Activated CD4-positive, alpha-beta T cell treated with anti-CD3 and anti-CD28 coated beads for 4 hours (primary cell): ENCODE results near the gene LGR5.
"Not testable (repeated sequence)": the region's sequence is repeated elsewhere in the genome, so short reads cannot be mapped to it uniquely, and the experiment has no call there.

Experiments used
- DNase-seq, 2 donors: peaks; one replicate each; pipeline ENCODE4 v3.0.0-alpha.2; 2020

The LGR5 gene

GRCh38 chr12:71555789-71556188 lies 116.2 kb downstream of the LGR5 start:
- DNase-seq: not testable (repeated sequence)

- no peak for DNase-seq
Observed at GRCh38 chr12:71556448-71556847, 116.8 kb downstream of the LGR5 start.

- no peak for DNase-seq
Observed at GRCh38 chr12:71556875-71557274, 117.3 kb downstream of the LGR5 start.

GRCh38 chr12:71558445-71558844 lies 118.8 kb downstream of the LGR5 start:
- DNase-seq: no peak

- no peak for DNase-seq
Observed at GRCh38 chr12:71562676-71563595, 123.3 kb downstream of the LGR5 start.

GRCh38 chr12:71565535-71565934 lies 125.9 kb downstream of the LGR5 start:
- DNase-seq: no peak

- no peak for DNase-seq
Observed at GRCh38 chr12:71566655-71567054, 127.1 kb downstream of the LGR5 start.

GRCh38 chr12:71567537-71567936 lies 127.9 kb downstream of the LGR5 start:
- DNase-seq: no peak

- not testable (repeated sequence) for DNase-seq
Observed at GRCh38 chr12:71569885-71570284, 130.3 kb downstream of the LGR5 start.

- no peak for DNase-seq
Observed at GRCh38 chr12:71576496-71576895, 136.9 kb downstream of the LGR5 start.

GRCh38 chr12:71578694-71579258 lies 139.2 kb downstream of the LGR5 start:
- no peak for DNase-seq

- DNase-seq: no peak
Observed at GRCh38 chr12:71581206-71581605, 141.6 kb downstream of the LGR5 start.

- no peak for DNase-seq
Observed at GRCh38 chr12:71582925-71583324, 143.3 kb downstream of the LGR5 start.

- DNase-seq: no peak
Observed at GRCh38 chr12:71584356-71584755, 144.8 kb downstream of the LGR5 start.

- no peak for DNase-seq
Observed at GRCh38 chr12:71585218-71585617, 145.6 kb downstream of the LGR5 start.

- no peak for DNase-seq
Observed at GRCh38 chr12:71587012-71587411, 147.4 kb downstream of the LGR5 start.

- no peak for DNase-seq
Observed at GRCh38 chr12:71589478-71589881, 149.9 kb downstream of the LGR5 start.

- DNase-seq: no peak
Observed at GRCh38 chr12:71591601-71592000, 152.0 kb downstream of the LGR5 start.

- DNase-seq: no peak
Observed at GRCh38 chr12:71592841-71593240, 153.2 kb downstream of the LGR5 start.

- DNase-seq: no peak
Observed at GRCh38 chr12:71594214-71594948, 154.8 kb downstream of the LGR5 start.

GRCh38 chr12:71599210-71599609 lies 159.6 kb downstream of the LGR5 start:
- no peak for DNase-seq

GRCh38 chr12:71601546-71601945 lies 161.9 kb downstream of the LGR5 start:
- no peak for DNase-seq

- no peak for DNase-seq
Observed at GRCh38 chr12:71602761-71603577, 163.4 kb downstream of the LGR5 start.
